ENCODE data around the gene TRPC6. TPM values are rescaled to one million over a fixed set of nuclear protein-coding genes. Genes with fewer than 3 reads are reported as not detected.

TRPC6 gene
- total RNA-seq, 2 experiments from 2014 or later, result not detected

Small RNA genes within 50 kb of the gene (microRNA-seq; reads per million reads assigned to microRNA genes)
- not detected for gene MIR3920 (ENCODE audit: borderline microRNAs expressed, borderline replicate concordance)
